Ramos (cell line): ENCODE measurements around the gene BMP5.

Source experiments
- in situ Hi-C: fragments of 300-500 bp; cut with MboI; formaldehyde crosslinking; loops from one replicate; pipeline ENCODE4 v1.14.3; 2022; ENCODE audit warnings: low sequenced_read_pairs; ENCODE audit not compliant: unreplicated experiment

Gene BMP5

DNA sequence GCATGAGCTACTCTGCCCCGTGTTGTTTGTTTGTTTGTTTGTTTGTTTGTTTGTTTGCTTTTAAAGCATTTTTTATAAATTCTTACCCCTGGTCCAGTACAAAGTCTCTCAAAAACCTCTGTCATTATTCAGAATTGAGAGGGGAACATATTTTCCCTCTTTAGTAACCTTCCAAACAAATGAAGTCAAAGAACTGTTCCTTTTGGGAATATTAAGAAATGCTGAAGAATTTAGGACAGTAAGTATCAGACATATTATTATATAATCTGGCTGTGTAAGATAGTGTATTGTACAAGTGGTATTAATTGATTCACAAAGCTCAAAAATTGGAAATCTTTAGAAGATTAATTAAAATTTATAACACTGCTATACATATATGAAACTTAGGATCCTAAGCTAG, 54.7 kb downstream of the BMP5 start:
- in situ Hi-C loops = no loop called here

DNA sequence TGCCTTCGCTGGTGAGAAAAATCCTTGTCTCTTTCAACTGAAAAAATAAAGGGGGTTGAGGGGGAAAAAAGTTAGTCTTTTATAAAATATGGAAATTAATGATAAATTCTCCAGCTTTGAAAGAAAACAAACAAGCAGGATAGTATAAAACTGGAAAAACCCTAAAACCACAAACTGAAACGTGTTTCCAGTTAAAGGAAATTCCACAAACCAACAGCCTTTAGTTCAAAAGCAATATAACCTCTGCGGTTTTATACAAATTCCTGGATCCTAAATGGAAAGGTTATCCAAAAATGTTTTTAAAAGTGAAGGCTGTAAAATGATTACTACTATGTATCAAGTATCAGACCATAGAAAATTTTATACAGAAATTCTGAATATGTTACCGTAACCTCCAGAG, 55.6 kb downstream of the BMP5 start:
- in situ Hi-C loops = no loop called here

DNA sequence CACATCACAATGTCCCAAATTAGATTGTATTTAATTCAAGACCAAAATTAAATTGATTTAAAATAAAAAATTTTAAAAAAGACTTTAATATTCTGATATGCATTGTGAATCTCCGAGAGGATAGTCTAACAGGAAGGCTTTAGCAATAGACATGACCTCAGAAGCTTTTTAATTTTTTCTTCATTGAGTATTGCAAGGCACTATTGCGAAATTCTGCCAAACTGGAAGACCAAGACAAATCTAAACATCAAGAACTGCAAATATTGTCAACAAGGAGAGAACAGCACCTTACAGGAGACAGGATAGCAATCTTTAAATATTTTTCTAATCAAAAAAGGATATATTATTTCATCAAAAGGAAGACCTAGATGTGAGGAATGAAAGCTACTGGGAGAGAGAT, 56.9 kb downstream of the BMP5 start:
- in situ Hi-C loops = no loop called here

DNA sequence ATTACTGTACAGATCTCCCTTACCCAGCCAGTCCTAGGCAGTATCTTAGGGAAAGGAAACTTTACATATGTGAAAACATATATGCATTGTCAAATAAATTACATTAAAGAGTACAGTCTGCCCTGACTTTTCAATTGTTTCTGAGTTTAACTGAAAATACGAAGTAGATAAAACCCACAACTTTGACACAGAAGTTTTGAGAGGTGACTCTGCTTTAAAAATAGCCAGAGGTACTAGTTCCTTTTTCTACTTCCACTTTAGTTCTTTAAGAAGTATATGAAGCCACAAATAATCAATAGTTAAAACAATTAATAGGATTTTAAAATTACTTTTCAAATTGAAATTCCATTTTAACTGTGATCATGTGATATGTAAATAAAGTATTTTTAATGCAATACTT, 62.9 kb downstream of the BMP5 start:
- in situ Hi-C loops = no loop called here

DNA sequence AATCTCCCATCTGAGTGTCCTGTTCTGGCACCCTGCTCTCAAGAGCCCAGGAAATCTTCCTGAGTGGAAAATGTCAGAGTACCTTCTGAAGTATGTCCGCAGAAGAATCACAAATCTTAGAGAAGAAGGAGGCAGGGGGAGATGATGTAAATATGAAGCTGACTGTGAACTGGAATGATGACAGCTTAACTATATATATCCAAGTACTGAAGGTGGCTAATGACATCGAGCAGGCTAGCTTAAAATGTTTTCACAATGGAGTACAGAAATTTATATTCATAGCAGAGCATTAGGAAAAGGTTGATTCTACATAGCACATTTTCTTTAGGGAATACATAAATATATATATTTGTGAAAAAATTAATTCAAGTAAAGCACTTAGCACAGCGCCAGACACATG, 64.3 kb downstream of the BMP5 start:
- in situ Hi-C loops = no loop called here

DNA sequence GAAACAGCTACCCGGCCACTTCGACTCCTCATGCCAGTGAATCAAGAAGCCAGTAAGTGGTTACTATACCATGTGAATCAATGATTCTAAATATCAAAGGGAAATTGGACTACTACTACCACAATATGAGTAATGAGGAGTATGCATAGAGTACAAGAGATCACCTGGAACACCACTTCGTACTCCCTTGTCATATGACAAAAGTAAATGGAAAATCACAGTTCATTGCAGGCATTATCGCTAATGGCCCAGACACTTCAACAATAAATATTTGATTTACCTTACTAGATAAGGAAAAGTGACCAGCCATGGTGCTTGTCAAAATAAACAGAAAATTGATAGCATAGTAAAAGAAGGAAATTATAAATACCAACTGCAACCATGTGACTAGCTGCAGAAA, 73.1 kb downstream of the BMP5 start:
- in situ Hi-C loops = no loop called here

DNA sequence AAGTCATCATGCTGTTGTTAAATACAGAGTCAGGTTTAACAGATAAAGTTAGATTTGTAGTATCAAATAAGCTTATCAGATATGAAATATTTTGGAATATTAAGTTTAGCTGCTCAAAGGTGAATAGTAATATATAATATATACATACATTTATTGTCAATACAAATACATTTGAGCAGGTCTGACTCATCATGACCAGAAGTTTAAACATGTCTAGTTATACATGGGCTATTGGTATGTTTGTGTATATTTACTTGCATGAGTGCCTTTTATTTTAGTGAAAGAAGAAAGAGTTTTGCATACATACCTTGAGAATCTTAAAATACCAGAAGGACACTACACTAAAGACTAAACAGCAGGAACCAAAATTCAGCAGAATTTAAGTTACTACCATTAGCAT, 76.8 kb downstream of the BMP5 start:
- in situ Hi-C loops = no loop called here

DNA sequence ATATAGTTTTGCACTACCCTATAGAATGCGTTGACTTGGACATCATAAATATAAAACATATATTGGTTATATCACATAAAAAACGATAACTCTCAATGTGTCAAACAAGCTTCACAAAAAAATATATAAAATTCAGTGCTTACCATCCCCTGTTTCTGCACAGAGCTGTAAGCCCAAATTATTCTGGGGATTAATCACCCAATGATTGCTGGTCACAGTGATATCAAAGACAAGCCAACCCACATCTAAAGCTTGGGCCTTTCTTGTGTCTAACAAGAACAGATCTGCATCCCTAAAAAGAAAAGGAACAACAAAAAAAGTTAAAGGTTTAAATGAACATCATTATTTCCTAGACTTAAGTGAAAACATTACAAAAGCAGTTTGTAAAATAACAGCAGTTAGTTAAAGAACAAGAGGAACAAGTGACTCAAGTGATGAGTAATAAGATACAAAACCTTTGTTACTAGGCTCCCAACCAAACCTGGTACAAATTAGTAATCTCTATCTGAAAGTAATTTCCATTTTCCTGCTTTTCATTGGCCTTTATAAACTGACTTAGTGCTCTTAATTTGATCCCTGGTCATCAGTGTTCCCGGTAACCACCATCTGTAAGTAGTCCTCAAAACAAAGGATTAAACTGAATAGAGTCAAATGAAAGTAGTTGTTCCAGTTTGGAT, 81.1 kb downstream of the BMP5 start:
- in situ Hi-C loops = no loop called here

DNA sequence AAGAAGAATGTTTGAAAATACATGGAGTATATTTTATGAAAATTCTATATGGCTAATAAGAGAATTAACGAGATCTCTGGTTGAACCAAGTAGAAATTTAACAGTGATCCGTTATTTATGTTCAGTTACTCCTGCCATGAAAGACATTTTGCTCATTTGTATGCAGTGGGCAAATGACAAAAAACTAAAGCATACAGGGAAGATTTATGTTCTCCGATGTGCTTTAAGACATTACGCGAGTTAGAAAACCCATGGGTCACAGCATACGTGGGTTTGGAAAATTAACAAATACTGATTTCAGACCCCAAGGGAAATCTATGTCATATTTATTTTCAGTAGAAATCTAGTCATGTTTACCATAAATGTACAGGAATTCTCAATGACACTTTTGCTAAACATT, 90.1 kb downstream of the BMP5 start:
- in situ Hi-C loops = no loop called here

DNA sequence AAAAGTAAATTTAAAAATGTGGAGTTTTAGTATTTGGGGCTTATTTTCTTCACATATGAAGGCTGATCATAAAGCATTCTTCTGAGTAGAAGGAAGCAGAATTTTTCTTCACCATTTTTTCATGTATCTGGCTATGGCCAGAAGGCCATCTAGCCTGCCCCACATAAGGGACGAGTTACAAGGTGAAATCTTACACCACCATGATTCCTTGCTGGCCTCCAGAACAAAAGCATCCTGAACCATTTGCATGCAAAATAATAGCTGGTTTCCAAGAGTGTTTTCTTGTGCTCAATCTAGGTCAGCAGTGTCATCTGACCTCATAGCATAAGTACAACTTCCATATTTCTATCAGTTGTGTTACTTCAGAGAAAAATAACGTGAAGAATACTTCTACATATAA, 93.1 kb downstream of the BMP5 start:
- in situ Hi-C loops = no loop called here

DNA sequence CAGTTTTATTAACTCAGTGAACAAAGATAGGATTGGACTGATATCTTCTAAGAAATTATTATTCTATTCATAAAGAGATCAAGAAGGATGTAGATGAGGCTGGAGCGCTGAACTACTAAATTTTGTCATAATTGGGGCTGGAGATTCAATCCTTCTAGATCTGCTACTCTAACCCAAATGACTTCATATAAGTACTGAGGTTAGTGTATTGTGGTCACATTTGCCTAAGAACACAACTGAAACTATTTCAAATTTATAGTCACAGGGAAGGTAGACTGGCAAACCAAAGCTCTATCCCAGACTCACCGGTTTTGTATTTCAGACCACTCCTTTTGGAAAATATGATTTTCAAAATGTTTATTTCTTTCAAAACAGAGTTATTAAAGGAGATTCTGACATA, 96.7 kb downstream of the BMP5 start:
- in situ Hi-C loops = no loop called here

DNA sequence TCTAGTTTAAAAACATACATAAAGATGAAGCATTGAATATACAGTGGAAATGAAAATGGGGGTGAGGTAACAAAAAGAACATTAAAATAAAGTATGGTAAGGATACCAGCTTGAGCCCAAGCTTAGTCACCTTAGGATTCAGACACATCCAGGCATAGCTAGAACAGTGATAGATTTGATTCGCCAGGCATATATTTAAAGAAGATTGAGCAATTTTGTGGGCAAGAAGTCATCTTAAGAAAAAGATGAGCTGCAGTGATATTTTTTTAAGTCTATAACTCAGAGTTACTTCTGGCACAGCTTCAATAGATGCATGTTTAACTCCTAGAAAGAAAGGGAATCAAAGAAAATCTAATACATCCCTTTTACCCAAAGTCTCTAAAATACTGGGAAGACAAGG, 97.9 kb downstream of the BMP5 start:
- in situ Hi-C loops = no loop called here

DNA sequence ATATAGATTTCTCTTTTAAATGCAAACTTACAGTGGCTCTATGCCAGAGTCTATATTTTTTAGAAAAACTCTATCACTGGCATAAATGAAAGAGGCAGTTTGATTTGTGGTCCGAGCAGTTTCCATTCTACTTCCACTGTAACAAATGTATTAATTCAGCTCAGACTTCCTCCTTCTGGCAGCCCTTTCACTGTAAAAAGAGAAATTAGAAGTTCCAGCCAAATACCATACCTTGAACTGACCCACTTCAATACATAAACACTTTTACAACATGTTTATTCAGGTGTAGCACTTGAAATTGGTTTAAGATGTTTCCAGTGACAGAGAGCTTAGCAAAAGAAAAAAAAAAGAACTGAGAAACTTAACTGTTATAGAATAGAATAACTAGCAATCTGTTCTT, 99.3 kb downstream of the BMP5 start:
- in situ Hi-C loops = no loop called here

DNA sequence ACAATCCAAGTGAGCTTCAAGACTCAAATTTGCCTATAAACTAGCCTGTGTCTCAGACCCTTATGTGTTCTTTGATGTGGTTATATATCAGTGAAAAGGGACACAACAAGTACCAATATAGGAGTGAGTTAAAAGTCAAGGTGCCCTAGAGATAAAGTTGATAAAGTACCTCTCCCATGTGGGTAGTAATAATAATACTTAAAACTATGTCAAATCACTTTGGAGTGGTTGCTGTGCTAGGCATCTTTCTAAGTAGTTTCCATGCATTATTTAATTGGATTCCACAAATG, 100.4 kb downstream of the BMP5 start:
- in situ Hi-C loops = no loop called here

DNA sequence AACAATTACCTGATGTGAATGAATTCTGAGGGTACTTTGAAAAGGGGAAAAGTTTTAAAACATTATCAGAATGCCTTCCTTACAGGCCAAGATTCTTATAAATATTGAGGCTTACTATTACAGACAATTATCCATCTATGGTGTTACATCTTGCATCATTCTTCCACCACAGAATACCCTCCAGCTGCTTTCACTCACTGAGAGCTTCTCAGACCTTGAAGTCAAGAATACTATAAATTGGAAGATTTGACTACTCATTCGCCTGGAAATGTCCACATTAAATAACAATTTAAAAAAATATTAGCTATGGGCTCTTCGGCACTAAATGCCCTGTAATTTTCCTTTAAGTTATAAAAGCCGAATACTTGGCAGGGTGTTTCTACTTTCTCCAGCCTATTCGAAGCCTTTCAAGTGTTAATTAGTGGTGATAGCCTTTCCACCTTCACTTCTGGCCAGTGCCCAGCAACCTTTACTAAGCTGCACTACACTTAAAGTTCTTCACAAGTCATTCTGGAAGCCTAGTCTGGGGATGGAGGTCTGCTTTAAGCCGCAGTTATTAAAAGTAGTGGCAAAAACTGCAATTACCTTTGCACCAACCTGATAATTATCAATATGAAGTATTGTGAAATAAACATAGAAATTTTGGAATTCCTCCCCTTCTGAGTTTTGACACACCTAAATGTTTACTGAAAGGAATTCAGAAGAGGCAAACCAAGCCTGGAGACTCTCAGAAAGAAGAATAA, 100.9 kb downstream of the BMP5 start:
- in situ Hi-C loops = no loop called here

DNA sequence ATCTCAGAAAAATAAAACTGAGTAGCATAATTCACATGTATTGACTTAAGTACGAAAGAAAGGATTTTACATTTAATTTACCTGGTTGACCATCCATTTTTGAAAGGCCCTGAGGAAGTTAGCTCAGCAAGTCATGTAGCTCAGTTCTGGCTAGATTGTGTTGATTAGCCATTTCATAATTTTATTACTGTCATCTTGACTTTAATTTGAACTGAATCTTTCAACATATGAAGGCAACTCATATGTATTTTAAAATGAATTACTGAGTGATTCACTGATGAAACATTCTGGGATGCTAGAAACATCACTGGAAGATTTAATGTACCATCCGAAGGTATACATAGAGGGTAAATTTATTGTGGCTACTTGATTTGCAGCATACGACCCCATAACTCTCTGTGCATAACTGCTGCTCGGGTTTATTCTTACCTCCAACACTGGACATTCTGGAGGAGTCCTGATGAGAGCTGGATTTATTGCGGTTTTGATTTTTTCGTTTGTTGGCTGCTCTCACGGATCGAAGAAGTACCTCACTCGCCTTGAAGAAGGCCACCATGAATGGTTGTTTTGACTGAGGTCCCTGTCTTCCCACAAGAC, 101.7 kb downstream of the BMP5 start:
- in situ Hi-C loops = no loop called here

DNA sequence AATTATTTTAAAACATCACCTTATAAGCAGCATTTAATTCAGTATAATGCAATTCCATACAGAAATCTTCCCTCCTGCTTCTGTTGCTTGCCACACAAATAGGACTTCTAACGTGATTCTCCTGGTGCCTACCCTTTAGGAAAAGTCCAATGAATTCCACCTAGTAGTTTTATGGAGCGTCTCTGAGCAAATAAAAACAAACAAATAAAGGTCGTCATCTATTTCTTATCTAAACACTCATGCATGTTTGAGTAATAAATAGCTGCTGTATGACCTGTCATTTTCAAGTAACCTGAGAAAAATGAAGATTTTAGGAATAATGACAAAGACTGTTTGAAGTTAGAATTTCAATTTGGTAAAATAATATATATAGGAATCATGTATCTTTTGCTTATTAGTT, 102.7 kb downstream of the BMP5 start:
- in situ Hi-C loops = no loop called here

DNA sequence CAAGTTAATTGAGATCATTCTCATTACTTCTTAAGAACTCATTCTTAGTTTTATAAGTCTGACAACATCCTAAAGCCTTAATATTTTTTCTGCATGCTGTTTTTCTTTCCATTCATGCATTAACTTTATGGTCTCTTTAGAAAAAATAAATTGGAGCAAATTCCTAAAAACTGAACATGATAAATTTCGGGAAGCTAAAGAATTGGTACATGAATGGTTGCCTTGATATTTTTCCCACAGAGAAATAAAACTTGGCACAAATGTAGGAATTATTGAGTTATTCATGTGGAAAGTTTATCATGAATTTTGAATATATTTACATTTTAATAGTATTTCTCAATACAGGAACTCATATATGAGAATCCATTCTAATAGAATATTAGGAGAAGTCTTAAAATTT, 115.9 kb downstream of the BMP5 start:
- in situ Hi-C loops = no loop called here

DNA sequence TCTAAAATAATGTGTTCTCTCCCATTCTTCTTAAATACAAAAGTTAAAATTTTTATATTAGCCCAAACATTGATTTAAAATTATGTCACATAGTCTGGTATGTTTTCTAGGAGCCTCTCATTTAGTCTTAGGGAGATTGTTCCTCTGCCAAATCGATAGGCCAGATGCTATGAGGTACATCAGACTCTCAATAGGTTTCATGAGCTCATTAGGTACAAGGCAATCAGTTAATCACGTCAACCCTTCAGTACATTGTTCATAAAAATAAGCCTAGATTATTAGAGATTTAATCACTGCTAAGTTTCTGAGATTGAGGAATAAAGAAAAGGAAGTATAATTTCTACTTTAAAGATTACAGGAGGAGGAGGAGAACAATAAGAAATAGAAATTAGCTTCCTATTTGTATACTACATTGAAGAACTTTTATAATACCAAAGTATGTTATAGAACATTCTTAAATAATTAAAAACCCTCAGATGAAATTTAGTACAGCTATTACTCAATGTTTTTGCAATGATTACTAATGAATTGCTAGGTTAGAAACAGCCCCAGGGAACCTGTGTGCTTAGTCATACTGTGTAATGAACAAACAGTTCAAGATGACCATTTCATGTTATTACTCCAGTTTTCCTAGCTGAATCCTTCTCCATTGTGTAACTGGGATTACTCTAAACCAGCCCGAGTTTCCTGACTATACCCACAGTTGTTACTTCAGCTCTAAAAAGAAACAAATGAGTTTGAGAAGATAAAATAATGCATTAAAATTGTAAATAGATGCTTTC, 117.0 kb downstream of the BMP5 start:
- in situ Hi-C loops = no loop called here

DNA sequence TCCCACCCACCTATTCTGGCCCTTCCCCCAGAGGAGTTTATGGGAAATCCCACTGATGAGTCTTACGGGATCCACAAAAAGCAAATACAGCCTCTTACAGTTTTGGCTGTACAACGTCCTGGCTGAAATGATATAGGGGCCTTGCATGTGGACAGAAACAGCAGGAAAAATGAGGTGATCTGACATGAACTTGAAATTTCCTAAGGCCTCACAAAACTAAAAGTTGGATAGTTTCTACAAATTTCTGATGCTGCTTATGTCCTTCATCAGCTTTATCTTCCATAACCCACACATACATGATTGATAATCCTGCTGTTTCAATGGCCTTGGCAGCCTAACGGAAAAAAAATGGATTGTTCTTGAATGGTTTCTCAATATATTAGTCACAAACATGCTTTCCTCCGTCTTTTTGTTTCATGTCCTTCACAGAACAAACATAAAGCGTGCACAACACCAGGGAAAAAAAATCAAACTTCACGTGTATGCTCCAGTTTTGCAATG, 118.8 kb downstream of the BMP5 start:
- in situ Hi-C loops = no loop called here

DNA sequence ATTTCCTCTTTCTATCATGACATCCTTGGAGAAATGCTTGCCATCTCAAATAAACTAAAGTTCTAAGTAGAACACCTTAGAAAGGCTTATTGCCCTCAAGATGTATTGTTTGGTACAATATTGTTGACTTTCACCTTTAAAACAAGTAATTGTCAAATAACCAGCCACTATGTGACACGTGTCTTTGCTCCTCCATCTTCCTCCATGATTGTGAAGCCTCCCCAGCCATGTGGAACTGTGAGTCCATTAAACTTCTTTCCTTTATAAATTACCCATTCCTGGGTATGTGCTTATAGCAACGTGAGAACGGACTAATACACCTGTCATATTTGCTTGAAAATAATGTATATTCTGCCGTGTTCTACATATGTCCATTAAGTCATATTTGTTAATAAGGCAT, 126.5 kb downstream of the BMP5 start:
- in situ Hi-C loops = no loop called here
